ENCODE measurements around the gene CHADL.
"Not testable (repeated sequence)": the region's sequence is repeated elsewhere in the genome, so short reads cannot be mapped to it uniquely, and the experiment has no call there.

CHADL gene

DNA sequence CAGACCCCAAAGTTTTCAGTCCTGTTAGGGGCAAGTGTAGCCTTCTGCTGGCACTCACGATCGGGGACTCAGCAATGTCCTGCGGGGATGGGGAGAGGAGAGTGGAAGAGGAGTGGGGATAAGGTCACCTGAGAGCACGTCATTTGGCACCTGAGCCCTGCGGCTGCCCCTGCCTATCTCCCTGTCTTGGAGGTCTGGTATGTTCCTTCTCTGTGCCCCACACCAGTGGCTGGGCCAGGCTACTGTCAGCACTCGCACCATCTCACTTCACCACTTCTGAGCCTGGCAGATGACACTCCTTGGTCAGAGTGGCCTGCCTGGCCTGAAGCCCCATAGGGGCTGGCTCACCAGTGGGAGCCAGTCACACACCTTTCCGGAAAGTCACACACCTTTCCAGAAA is 20.1 kb upstream of the CHADL start:
- ChIA-PET POLR2A (no interaction called here), CTCF (interaction anchor here (1.7 kb wide), 1 partner anchor 13 kb away, joined by 4 read pairs; no protein-coding TSS in a partner anchor)
- TF ChIP-seq, protein P1, sequence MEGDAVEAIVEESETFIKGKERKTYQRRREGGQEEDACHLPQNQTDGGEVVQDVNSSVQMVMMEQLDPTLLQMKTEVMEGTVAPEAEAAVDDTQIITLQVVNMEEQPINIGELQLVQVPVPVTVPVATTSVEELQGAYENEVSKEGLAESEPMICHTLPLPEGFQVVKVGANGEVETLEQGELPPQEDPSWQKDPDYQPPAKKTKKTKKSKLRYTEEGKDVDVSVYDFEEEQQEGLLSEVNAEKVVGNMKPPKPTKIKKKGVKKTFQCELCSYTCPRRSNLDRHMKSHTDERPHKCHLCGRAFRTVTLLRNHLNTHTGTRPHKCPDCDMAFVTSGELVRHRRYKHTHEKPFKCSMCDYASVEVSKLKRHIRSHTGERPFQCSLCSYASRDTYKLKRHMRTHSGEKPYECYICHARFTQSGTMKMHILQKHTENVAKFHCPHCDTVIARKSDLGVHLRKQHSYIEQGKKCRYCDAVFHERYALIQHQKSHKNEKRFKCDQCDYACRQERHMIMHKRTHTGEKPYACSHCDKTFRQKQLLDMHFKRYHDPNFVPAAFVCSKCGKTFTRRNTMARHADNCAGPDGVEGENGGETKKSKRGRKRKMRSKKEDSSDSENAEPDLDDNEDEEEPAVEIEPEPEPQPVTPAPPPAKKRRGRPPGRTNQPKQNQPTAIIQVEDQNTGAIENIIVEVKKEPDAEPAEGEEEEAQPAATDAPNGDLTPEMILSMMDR (IDR thresholded peaks at IDR 0.05; ENCODE audit: control extremely low read depth, extremely low read depth, low read depth, missing control alignments), result no peak
- no peak for DNase-seq (ENCODE audit: extremely low spot score)

GRCh38 chr22:41259756-41260155 is 19.0 kb upstream of the CHADL start:
- DNase-seq (ENCODE audit: extremely low spot score); CTCF ChIA-PET: not testable (repeated sequence)
- POLR2A ChIA-PET, result interaction anchor here (0.7 kb wide), 1 partner anchor 19 kb away, joined by 3 read pairs; no protein-coding TSS in a partner anchor

DNA sequence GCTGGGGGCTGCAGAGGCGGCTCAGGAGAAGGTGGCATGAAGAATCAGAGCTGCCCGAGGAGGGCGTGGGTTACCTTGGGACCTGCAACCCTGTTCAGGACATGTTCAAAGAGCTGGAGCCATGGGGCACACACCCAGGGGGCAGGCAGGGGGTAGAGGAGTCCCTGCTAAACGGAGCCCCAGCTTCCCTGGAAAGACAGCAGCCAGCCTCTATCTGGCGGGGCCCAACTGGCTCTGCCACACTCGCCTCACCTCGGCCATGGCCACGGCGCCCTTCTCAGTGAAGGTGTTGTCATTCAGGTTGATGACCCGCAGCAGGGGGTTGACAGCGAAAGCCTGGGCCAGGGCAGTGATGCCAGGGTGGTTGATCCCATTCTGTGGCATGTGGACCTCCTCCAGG is 17.0 kb upstream of the CHADL start:
- CTCF ChIA-PET, result interaction anchor here (0.9 to 2.4 kb wide), 5 partner anchors 11 to 335 kb away, joined by 3 to 8 read pairs (median 5); partner anchors contain the start of gene RANGAP1
- TF ChIP-seq, protein P1 (IDR thresholded peaks at IDR 0.05; ENCODE audit: control extremely low read depth, extremely low read depth, low read depth, missing control alignments), result no peak
- no peak for DNase-seq (ENCODE audit: extremely low spot score)
- POLR2A ChIA-PET, result no interaction called here

GRCh38 chr22:41256254-41257253 is 15.8 kb upstream of the CHADL start:
- TF ChIP-seq, protein P1 (IDR thresholded peaks at IDR 0.05; ENCODE audit: control extremely low read depth, extremely low read depth, low read depth, missing control alignments), result no peak
- ChIA-PET CTCF (interaction anchor here (0.9 to 2.4 kb wide), 6 partner anchors 12 to 334 kb away, joined by 3 to 8 read pairs (median 4); partner anchors contain the start of gene RANGAP1), POLR2A (no interaction called here)
- DNase-seq (ENCODE audit: extremely low spot score), result no peak

GRCh38 chr22:41254230-41254629 is 13.5 kb upstream of the CHADL start:
- TF ChIP-seq, protein P1 (IDR thresholded peaks at IDR 0.05; ENCODE audit: control extremely low read depth, extremely low read depth, low read depth, missing control alignments), result no peak
- no peak for DNase-seq (ENCODE audit: extremely low spot score)
- POLR2A ChIA-PET, result no interaction called here
- CTCF ChIA-PET, result interaction anchor here (0.6 to 1.3 kb wide), 2 partner anchors 9 to 17 kb away, joined by 3 read pairs; no protein-coding TSS in a partner anchor

- POLR2A ChIA-PET, result no interaction called here
- TF ChIP-seq, protein P1 (IDR thresholded peaks at IDR 0.05; ENCODE audit: control extremely low read depth, extremely low read depth, low read depth, missing control alignments), result no peak
- no peak for DNase-seq (ENCODE audit: extremely low spot score)
- CTCF ChIA-PET, result interaction anchor here (0.7 kb wide), 1 partner anchor 12 kb away, joined by 3 read pairs; no protein-coding TSS in a partner anchor
Observed at GRCh38 chr22:41252365-41252764, 11.6 kb upstream of the CHADL start.

GRCh38 chr22:41250127-41250526 is 9.4 kb upstream of the CHADL start:
- TF ChIP-seq, protein P1 (IDR thresholded peaks at IDR 0.05; ENCODE audit: control extremely low read depth, extremely low read depth, low read depth, missing control alignments), result no peak

More at GRCh38 chr22:41250127-41250526, 9.4 kb upstream of the CHADL start:
- POLR2A ChIA-PET, result no interaction called here
- DNase-seq (ENCODE audit: extremely low spot score), result no peak
- CTCF ChIA-PET, result no interaction called here

Data from GM10248 (cell line).